ENCODE measurements around the gene AP3D1.
"Not testable (repeated sequence)": the region's sequence is repeated elsewhere in the genome, so short reads cannot be mapped to it uniquely, and the experiment has no call there.

The AP3D1 gene

DNA sequence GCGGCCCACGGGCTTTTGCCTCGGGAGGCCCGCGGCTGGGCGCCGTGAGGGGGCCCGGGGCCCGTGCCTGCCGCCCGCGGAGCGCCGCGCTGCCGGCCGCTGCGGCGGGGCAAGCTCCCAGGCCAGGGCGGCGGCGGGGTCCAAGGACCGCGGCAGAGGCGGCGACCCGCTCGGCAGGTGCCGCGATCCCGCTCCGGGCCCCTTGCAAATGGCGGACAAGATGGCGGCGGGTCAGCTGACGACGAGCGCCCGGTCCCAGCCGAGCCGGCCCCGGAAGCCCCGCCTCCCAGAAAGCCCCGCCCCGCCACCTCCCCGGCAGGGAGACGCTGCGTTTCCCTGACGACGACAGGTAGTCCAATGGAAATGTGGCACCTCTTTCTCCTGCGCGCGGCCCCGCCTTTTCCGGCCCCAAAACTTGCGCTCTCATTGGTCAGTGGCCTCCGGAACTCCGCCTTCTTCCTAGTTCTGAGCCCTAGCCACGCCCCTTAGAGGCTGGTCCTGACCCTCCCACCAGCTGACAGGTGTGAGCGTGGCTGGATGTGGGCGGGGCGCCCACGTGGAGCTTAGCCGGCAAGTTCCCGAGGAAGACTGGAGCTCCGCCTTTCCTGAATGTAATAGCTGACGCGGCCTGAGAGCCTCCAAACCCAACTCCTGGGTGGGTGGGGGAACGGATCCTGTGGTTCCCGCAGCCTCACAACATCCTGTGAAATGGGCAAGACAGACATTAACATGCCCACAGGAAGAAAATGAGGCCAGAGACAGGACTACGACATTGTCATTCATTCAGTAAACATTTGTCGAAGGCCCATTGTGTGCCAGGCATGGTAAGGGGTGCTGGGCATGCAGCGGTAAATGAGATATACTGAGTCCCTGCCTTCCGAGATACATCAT, at the start of gene AP3D1:
AP3D1 (minus strand) TSS at position 228 of the 891 bp plus-strand sequence. CDS start 232 bp downstream, outside the sequence.
- Histone ChIP-seq H3K4me2 (peak within 1 kb of the TSS; percentile 100), H3K27me3 (no peaks in the 10 kb centered on the region), H3K4me3 (peak within 1 kb of the TSS; percentile 99), H3K27ac (peak within 1 kb of the TSS; percentile 98), H3K36me3 (peaks cover 11% of the 10 kb centered on the region), H4K20me1 (peaks cover 47% of the 10 kb centered on the region), H3K9me3 (no peaks in the 10 kb centered on the region), H3K9ac (peak within 1 kb of the TSS; percentile 98), H3K4me1 (peaks cover 55% of the 10 kb centered on the region)
- no peak for TF ChIP-seq Cebpa-rat (IDR thresholded peaks at IDR 0.05)

DNA sequence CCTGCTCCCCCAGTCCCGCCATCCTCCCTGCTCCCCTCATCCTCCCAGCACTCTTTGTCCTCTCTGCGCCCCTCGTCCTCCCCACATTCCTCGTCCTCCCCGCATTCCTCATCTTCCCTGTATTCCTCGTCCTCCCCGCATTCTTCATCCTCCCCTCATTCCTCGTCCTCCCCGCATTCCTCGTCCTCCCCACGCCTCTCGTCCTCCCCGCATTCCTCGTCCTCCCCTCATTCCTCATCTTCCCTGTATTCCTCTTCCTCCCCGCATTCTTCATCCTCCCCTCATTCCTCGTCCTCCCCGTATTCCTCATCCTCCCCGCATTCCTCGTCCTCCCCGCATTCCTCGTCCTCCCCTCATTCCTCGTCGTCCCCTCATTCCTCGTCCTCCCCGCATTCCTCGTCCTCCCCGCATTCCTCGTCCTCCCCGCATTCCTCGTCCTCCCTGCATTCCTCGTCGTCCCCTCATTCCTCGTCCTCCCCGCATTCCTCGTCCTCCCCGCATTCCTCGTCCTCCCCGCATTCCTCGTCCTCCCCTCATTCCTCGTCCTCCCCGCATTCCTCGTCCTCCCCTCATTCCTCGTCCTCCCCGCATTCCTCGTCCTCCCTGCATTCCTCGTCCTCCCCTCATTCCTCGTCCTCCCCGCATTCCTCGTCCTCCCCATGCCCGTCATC, 49.4 kb upstream of the AP3D1 start:
- H3K36me3 ChIP-seq = peaks cover 94% of the 10 kb centered on the region
- peaks cover 48% of the 10 kb centered on the region for H3K4me1 ChIP-seq
- not testable (repeated sequence) for H3K4me2 ChIP-seq, H3K9ac ChIP-seq, H3K27me3 ChIP-seq, H3K9me3 ChIP-seq, H3K4me3 ChIP-seq
- peak overlapping the region; percentile 30; the same call in 1 of the 2 replicates for H3K27ac ChIP-seq
- peaks cover 100% of the 10 kb centered on the region for H4K20me1 ChIP-seq

DNA sequence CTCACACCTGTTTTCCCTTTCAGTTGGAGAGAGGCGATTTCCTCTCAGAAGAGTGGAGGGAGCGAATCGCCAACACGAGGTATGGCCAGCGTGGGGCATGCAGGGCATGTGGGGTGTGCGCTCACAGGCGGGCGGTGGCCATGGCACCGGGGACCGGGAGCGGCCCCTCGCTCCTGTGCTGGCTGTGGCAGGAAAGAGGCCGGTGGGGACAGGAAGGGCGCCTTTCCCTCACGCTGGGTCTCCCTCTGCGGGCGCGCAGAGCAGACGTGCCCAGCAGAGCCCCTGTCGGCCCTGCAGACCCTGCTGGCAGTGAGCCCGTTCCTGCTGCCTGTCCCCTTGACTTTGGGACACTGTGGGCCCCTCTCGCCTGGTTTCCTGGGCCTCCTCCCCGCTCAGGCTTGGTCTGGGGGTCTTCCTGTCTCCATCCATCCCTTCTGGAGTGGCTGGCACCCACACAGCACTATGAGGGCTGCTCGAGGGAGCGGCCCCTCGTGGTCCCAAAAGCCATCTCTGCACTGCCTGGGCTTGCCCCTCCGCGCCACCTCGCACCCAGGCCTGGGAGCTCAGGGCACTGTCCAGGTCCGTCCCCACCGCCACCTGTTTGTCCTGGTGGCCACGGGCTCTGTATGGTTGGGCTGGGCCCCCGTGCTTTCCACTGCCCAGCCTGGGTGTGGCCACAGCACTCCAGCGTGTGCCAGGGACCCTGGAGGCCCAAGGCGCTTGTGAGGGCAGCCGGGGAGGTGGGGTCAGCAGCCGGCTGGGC, 48.7 kb upstream of the AP3D1 start:
- peak overlapping the region; percentile 84 for H3K4me2 ChIP-seq
- H3K9ac ChIP-seq = no peak overlapping the region
- H3K27ac ChIP-seq = peak overlapping the region; percentile 30; the same call in 1 of the 2 replicates

DNA sequence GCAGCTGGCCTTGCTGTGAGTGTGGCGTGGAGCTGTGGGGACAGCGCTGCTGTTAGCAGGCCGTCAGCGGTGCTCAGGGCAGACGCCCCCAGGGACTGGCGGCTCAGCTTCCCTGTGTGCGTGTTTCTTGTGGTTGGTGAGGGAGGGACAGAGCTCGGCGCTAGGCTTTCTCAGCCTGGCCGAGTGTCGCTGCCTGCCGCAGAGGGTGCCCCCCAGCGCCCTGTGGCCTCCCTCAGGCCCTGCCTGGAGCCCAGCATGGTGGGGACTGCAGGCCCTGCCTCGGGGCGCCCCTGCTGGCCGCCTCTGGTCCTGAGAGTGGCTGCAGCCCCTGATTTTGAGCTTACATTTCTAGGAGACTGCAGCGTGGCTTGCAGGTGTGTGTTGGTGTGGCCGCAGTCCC, 47.8 kb upstream of the AP3D1 start:
- H4K20me1 ChIP-seq = peaks cover 100% of the 10 kb centered on the region
- no peak for TF ChIP-seq Cebpa-rat (IDR thresholded peaks at IDR 0.05)

More for the DNA sequence above, 48.7 kb upstream of the AP3D1 start:
- peaks cover 94% of the 10 kb centered on the region for H3K36me3 ChIP-seq
- no peaks in the 10 kb centered on the region for H3K9me3 ChIP-seq
- no peaks in the 10 kb centered on the region for H3K27me3 ChIP-seq
- H3K4me3 ChIP-seq = no peak overlapping the region
- H3K4me1 ChIP-seq = peaks cover 44% of the 10 kb centered on the region
- peaks cover 100% of the 10 kb centered on the region for H4K20me1 ChIP-seq
- TF ChIP-seq Cebpa-rat (IDR thresholded peaks at IDR 0.05) = no peak

DNA sequence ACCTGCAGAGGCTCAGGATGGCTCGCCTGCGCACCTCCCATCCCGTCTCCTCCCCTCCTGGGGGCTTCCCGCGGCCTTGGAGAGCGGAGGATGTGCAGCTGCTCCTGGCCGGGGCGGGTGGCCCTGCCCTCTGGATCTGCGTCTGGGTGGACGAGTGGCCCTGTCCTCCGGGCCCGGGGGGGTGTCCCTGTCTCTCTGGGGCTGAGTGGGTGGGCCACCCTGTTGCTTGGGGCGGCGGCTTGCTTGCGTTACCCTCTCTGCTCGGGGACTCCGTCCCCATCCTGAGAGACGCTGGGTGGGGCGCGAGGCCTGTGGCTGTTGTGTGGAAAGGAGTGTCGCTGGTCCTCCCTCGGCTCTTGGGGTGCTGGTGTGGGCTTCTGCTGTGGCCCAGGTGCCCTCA, 47.0 kb upstream of the AP3D1 start:
- peaks cover 44% of the 10 kb centered on the region for H3K4me1 ChIP-seq

More for the DNA sequence above, 47.8 kb upstream of the AP3D1 start:
- H3K4me1 ChIP-seq = peaks cover 44% of the 10 kb centered on the region
- H3K27ac ChIP-seq = no peak overlapping the region
- H3K9me3 ChIP-seq = no peaks in the 10 kb centered on the region
- no peaks in the 10 kb centered on the region for H3K27me3 ChIP-seq
- no peak overlapping the region for H3K9ac ChIP-seq
- no peak overlapping the region for H3K4me3 ChIP-seq
- peaks cover 94% of the 10 kb centered on the region for H3K36me3 ChIP-seq
- H3K4me2 ChIP-seq = peak overlapping the region; percentile 84

DNA sequence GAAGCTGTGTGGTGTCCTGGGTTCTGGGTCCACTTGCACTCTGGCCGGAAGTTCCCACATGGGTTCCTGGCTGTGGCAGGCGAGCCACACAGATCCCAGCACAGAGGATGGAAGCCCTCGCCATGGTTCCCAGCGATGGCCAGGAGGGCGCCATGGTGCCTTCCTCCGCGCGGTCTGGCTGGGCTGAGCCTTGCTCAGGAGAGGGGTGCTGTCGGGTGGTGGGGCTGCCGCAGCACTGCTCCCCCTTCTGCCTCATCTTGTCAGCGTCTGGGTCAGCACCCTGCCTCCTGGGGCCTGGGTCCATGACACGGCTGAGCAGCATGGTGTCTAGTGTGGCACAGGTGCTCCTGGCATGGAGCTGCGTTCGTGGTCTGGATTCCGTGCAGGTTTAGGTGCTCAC, 45.9 kb upstream of the AP3D1 start:
- no peak for TF ChIP-seq Cebpa-rat (IDR thresholded peaks at IDR 0.05)
- no peaks in the 10 kb centered on the region for H3K27me3 ChIP-seq
- no peak overlapping the region for H3K9ac ChIP-seq
- no peaks in the 10 kb centered on the region for H3K9me3 ChIP-seq
- H3K4me2 ChIP-seq = peak overlapping the region; percentile 84
- peaks cover 100% of the 10 kb centered on the region for H4K20me1 ChIP-seq
- no peak overlapping the region for H3K4me3 ChIP-seq
- peak overlapping the region; percentile 6; the same call in 1 of the 2 replicates for H3K27ac ChIP-seq
- peaks cover 94% of the 10 kb centered on the region for H3K36me3 ChIP-seq
- peaks cover 44% of the 10 kb centered on the region for H3K4me1 ChIP-seq

More for the DNA sequence above, 47.0 kb upstream of the AP3D1 start:
- Histone ChIP-seq H4K20me1 (peaks cover 100% of the 10 kb centered on the region), H3K27ac (no peak overlapping the region), H3K9me3 (no peaks in the 10 kb centered on the region), H3K36me3 (peaks cover 94% of the 10 kb centered on the region), H3K4me2 (peak overlapping the region; percentile 84), H3K4me3 (no peak overlapping the region), H3K9ac (no peak overlapping the region), H3K27me3 (no peaks in the 10 kb centered on the region)
- no peak for TF ChIP-seq Cebpa-rat (IDR thresholded peaks at IDR 0.05)

DNA sequence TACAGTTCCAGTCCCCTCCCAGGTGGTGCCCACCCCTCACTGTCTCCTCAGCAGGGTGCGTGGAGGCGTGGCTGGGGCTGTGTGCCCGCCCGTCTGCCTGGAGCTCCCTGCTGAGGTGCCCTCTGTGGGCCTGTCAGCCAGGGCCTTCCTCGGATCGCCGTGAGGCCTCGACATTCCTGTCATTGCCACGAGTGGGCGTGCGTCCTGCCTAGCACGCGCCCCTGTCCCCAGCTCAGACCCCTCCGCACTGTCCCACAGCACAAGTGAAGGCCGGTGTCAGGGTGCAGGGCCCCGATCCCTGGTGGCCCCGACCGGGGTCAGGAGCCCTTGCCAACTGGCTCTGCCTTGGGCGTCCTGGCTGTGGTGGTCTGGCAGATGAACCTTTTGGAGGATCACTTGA, 44.5 kb upstream of the AP3D1 start:
- no peak for TF ChIP-seq Cebpa-rat (IDR thresholded peaks at IDR 0.05)
- peaks cover 100% of the 10 kb centered on the region for H4K20me1 ChIP-seq
- H3K36me3 ChIP-seq = peaks cover 94% of the 10 kb centered on the region

DNA sequence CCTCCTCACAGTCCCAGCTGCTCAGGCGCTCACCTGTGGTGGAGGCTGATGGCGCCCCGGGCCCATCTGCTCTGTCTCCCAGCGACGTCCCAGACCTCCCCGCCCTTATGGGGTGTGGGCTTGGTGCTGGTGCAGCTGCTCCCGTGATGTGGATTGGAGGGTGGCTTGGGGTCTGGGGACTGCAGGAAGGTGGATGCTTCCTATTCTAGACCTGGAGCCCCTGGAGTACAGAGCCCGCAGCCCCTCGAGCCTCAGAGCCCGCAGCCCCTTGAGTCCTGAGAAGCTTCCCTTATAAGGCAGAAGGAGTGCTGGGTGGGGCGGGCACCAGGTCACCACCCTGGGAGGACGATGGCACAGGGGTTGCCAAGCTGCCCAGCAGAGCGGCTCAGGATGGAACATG, 44.0 kb upstream of the AP3D1 start:
- Histone ChIP-seq H3K4me1 (peaks cover 48% of the 10 kb centered on the region), H3K27me3 (no peaks in the 10 kb centered on the region), H3K4me2 (no peak overlapping the region), H3K9ac (no peak overlapping the region), H4K20me1 (peaks cover 100% of the 10 kb centered on the region), H3K4me3 (no peak overlapping the region), H3K9me3 (no peaks in the 10 kb centered on the region), H3K27ac (no peak overlapping the region), H3K36me3 (peaks cover 94% of the 10 kb centered on the region)
- TF ChIP-seq Cebpa-rat (IDR thresholded peaks at IDR 0.05) = no peak

More for the DNA sequence above, 44.5 kb upstream of the AP3D1 start:
- Histone ChIP-seq H3K27me3 (no peaks in the 10 kb centered on the region), H3K9me3 (no peaks in the 10 kb centered on the region), H3K9ac (no peak overlapping the region), H3K27ac (no peak overlapping the region), H3K4me2 (no peak overlapping the region), H3K4me1 (peaks cover 44% of the 10 kb centered on the region), H3K4me3 (no peak overlapping the region)

DNA sequence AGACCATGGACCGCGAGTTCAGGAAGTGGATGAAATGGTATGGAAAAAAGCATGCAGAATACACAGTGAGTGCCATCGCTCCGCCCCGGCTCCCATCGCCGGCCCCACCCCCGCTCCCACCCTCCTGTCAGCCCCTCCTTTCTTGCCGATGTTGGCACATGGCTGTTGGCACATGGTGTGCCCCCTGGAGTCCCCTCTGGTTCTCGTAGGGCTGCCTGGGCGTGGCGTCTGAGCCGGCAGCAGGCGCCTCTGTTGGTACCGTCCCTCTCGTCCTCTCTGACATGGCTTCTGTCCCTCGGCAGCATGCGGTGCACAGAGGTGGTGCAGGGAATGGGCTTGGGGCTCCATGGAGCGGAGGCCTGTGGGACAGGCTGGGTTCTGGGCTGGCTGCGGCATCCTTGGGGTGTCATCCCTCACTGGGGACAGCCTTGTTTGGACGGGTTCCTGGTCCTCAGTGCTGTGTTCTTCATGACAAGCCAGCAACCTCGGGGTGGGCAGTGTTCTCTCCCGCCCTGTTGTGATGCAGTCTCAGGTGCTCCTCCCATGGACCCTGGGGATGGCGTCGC, 43.2 kb upstream of the AP3D1 start:
- Histone ChIP-seq H3K9me3 (no peaks in the 10 kb centered on the region), H3K4me1 (peaks cover 48% of the 10 kb centered on the region), H3K9ac (no peak overlapping the region), H3K27ac (no peak overlapping the region), H3K4me3 (no peak overlapping the region), H4K20me1 (peaks cover 100% of the 10 kb centered on the region), H3K4me2 (no peak overlapping the region), H3K27me3 (no peaks in the 10 kb centered on the region), H3K36me3 (peaks cover 94% of the 10 kb centered on the region)
- no peak for TF ChIP-seq Cebpa-rat (IDR thresholded peaks at IDR 0.05)
